Cardiac fibroblast (primary cell): Measurements from ENCODE around the gene MCF2L.

ENCODE experiments used
- DNase-seq, 2 donors: peaks; one replicate each; pipeline versions ENCODE4 v3.0.0 to v3.0.0-alpha.2; 2010; ENCODE audit warnings: low read depth in 2 of 2
- H3K4me3 ChIP-seq, 2 donors: replicated peaks in 1 of 2; 1 replicate in 1 of 2; 2 replicates in 1 of 2; pipeline ENCODE4 v1.5.1; 2011; ENCODE audit warnings: low read depth in 2 of 2, low read length in 2 of 2, mild to moderate bottlenecking in 2 of 2, moderate library complexity in 1 of 2
- CTCF ChIP-seq: IDR thresholded peaks from one replicate; pipeline ENCODE4 v1.5.1; 2011; ENCODE audit warnings: low read depth, mild to moderate bottlenecking, low read length, inconsistent platforms

Gene MCF2L

GRCh38 chr13:112976526-112976925 is 7.5 kb downstream of the MCF2L start:
- DNase-seq: no peak
- H3K4me3 ChIP-seq: no peak overlapping the region
- no peak for TF ChIP-seq CTCF

- TF ChIP-seq CTCF: no peak
- no peak overlapping the region for H3K4me3 ChIP-seq
- no peak for DNase-seq
Observed at GRCh38 chr13:112977091-112977490, 8.1 kb downstream of the MCF2L start.

- no peak overlapping the region for H3K4me3 ChIP-seq
- no peak for DNase-seq
- no peak for TF ChIP-seq CTCF
Observed at GRCh38 chr13:112977525-112977924, 8.5 kb downstream of the MCF2L start.

GRCh38 chr13:112978561-112979405 is 9.8 kb downstream of the MCF2L start:
- DNase-seq: no peak
- TF ChIP-seq CTCF: no peak
- H3K4me3 ChIP-seq: no peak overlapping the region

GRCh38 chr13:112979406-112979902 is 10.4 kb downstream of the MCF2L start:
- H3K4me3 ChIP-seq: no peak overlapping the region
- no peak for TF ChIP-seq CTCF
- no peak for DNase-seq

GRCh38 chr13:112980434-112980833 is 11.4 kb downstream of the MCF2L start:
- DNase-seq: no peak
- H3K4me3 ChIP-seq: no peak overlapping the region
- no peak for TF ChIP-seq CTCF
